ACC112 (cell line): ENCODE measurements around the gene ZBP1.

Source experiments
- H2AFZ ChIP-seq: fragments of 200-600 bp; sonication (generic); one replicate; pipeline ENCODE4 v1.6.0; 2017; ENCODE audit warnings: antibody characterized with exemption, low read length; ENCODE audit not compliant: unreplicated experiment
- H3K27ac ChIP-seq: fragments of 200-600 bp; sonication (generic); 2 replicates; pipeline ENCODE4 v1.5.1; 2014; ENCODE audit warnings: low read depth, mild to moderate bottlenecking, antibody characterized with exemption, low read length, moderate library complexity
- H3K27me3 ChIP-seq: fragments of 200-600 bp; sonication (generic); 2 replicates; pipeline ENCODE4 v1.6.1; 2014; ENCODE audit warnings: mild to moderate bottlenecking, antibody characterized with exemption, low read length, moderate library complexity, mixed read lengths; ENCODE audit not compliant: insufficient read depth
- H3K36me3 ChIP-seq: fragments of 200-600 bp; sonication (generic); 2 replicates; pipeline ENCODE4 v1.6.1; 2016; ENCODE audit warnings: mild to moderate bottlenecking, antibody characterized with exemption, low read length, moderate library complexity, mixed read lengths; ENCODE audit not compliant: insufficient read depth
- H3K4me1 ChIP-seq: fragments of 200-600 bp; sonication (generic); one replicate; pipeline ENCODE4 v1.6.1; 2016; ENCODE audit warnings: low read length, mixed read lengths; ENCODE audit not compliant: insufficient read depth, unreplicated experiment, control insufficient read depth
- H3K4me3 ChIP-seq: fragments of 200-600 bp; sonication (generic); 2 replicates; pipeline ENCODE4 v1.5.1; 2014; ENCODE audit warnings: mild to moderate bottlenecking, low read depth, low read length
- H3K79me2 ChIP-seq: fragments of 200-600 bp; sonication (generic); one replicate; pipeline ENCODE4 v1.6.0; 2016; ENCODE audit warnings: low read length; ENCODE audit not compliant: control insufficient read depth, unreplicated experiment, insufficient read depth

ZBP1 gene

GRCh38 chr20:57657535-57658446 lies 37.6 kb upstream of the ZBP1 start:
- no peak overlapping the region for H3K27ac ChIP-seq
- H3K27me3 ChIP-seq: no peaks in the 10 kb centered on the region
- H3K4me1 ChIP-seq: no peaks in the 10 kb centered on the region
- H2AFZ ChIP-seq: no peak overlapping the region
- no peaks in the 10 kb centered on the region for H3K36me3 ChIP-seq
- H3K4me3 ChIP-seq: no peak overlapping the region
- H3K79me2 ChIP-seq: no peaks in the 10 kb centered on the region

- H2AFZ ChIP-seq: no peak overlapping the region
- no peak overlapping the region for H3K4me3 ChIP-seq
- H3K36me3 ChIP-seq: no peaks in the 10 kb centered on the region
- H3K4me1 ChIP-seq: no peaks in the 10 kb centered on the region
- H3K79me2 ChIP-seq: no peaks in the 10 kb centered on the region
- no peaks in the 10 kb centered on the region for H3K27me3 ChIP-seq
- H3K27ac ChIP-seq: no peak overlapping the region
Measured at GRCh38 chr20:57656821-57657534, 36.8 kb upstream of the ZBP1 start.

DNA sequence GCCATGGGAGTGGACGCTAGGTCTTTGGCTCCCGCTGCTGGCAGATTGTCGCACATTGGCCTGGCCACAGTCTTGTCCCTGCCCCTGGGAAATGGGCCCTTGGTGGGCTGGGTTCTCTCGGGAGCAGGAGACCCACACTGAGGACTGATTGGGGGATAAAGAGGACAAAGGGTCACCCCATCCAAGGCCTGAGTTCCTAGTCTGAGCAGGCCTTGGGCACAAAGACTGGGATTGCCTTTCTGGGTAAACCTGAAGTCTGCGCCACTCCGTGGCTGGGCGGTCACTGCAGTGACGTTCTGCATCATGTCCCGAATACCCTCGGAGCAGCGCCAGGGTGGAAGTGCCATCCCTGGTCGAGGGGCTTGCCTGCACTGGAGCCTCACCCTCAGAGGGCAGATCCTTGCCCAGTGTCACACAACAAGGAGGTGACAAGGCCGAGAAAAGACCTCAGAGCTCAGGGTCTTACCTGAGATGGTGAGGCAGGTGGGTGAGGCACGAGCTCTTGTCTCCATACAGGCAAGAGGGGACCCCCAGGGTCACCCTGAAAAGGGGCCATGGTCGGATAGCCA lies 36.1 kb upstream of the ZBP1 start:
- Histone ChIP-seq H2AFZ (no peak overlapping the region), H3K4me1 (no peaks in the 10 kb centered on the region), H3K36me3 (no peaks in the 10 kb centered on the region), H3K27ac (no peak overlapping the region), H3K79me2 (no peaks in the 10 kb centered on the region), H3K27me3 (no peaks in the 10 kb centered on the region), H3K4me3 (no peak overlapping the region)

GRCh38 chr20:57655809-57656155 lies 35.6 kb upstream of the ZBP1 start:
- Histone ChIP-seq H3K4me1 (no peaks in the 10 kb centered on the region), H3K79me2 (no peaks in the 10 kb centered on the region), H2AFZ (no peak overlapping the region), H3K27ac (no peak overlapping the region), H3K36me3 (no peaks in the 10 kb centered on the region), H3K4me3 (no peak overlapping the region), H3K27me3 (no peaks in the 10 kb centered on the region)

DNA sequence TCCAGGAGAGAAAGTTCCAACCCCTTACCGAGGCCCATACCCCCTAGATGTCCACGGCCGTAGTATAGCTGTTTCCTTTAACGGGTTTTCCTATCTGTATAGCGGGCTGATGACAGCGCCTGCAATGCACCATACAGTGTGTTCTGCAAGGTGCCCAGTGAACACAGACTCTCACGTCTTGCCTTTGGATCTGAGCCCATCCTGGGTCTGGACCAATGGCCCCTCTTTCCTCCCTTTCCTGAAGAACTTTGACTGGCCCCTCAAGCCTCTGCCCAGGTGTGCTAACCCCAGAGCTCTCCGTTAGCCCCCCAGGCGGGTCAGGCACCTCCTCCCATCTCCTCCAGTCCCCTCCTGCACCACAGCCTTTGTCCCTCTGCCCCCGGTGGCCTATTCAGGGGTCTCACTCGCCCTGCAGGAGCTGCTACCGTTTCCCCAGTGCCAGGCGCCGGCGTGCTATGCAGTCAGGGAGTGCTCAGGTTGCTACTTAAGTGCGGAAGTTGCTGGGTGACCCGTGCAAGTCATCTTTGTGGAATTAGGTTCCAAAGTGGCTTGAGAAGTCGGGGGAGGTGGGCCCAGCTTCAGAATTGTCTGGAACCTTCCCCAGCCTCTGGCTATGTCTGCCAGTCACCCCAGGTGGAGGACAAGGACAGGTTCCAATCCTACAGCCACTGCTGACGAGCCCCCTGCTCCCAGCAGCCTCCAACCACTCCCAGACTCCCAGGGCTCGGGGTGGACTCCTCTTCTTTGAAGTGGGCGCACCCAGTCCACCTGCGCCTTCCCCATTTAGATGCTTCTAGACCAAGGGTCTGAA lies 35.0 kb upstream of the ZBP1 start:
- Histone ChIP-seq H3K4me1 (no peaks in the 10 kb centered on the region), H3K36me3 (no peaks in the 10 kb centered on the region), H3K27me3 (no peaks in the 10 kb centered on the region), H2AFZ (no peak overlapping the region), H3K27ac (no peak overlapping the region), H3K4me3 (no peak overlapping the region), H3K79me2 (no peaks in the 10 kb centered on the region)

GRCh38 chr20:57654363-57654997 lies 34.3 kb upstream of the ZBP1 start:
- Histone ChIP-seq H3K4me3 (no peak overlapping the region), H3K4me1 (no peaks in the 10 kb centered on the region), H2AFZ (no peak overlapping the region), H3K27me3 (no peaks in the 10 kb centered on the region), H3K27ac (no peak overlapping the region), H3K36me3 (no peaks in the 10 kb centered on the region), H3K79me2 (no peaks in the 10 kb centered on the region)

- no peaks in the 10 kb centered on the region for H3K79me2 ChIP-seq
- H3K4me1 ChIP-seq: no peaks in the 10 kb centered on the region
- H3K27ac ChIP-seq: no peak overlapping the region
- no peak overlapping the region for H3K4me3 ChIP-seq
- no peaks in the 10 kb centered on the region for H3K36me3 ChIP-seq
- H2AFZ ChIP-seq: no peak overlapping the region
- no peaks in the 10 kb centered on the region for H3K27me3 ChIP-seq
Measured at GRCh38 chr20:57653910-57654309, 33.7 kb upstream of the ZBP1 start.

DNA sequence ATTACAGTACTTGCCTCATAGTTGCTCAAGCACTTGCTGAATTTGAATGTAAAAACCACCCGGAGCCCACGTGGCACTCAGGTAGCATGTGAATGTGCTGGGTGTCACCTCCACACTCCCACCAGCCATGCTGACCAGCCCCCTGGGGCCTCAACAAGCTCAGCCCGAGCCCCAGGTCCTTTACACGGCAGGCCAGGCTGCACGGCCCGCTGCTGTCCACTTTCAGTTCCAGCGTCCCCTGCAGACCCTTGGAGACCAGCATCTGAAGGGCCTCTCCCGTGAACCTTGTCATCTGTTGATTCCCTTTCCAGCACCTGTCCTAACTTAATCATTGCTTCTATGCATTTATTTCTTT lies 33.3 kb upstream of the ZBP1 start:
- H3K4me1 ChIP-seq: no peaks in the 10 kb centered on the region
- H3K4me3 ChIP-seq: no peak overlapping the region
- H3K36me3 ChIP-seq: no peaks in the 10 kb centered on the region
- no peak overlapping the region for H3K27ac ChIP-seq
- H2AFZ ChIP-seq: no peak overlapping the region
- H3K79me2 ChIP-seq: no peaks in the 10 kb centered on the region
- no peaks in the 10 kb centered on the region for H3K27me3 ChIP-seq

DNA sequence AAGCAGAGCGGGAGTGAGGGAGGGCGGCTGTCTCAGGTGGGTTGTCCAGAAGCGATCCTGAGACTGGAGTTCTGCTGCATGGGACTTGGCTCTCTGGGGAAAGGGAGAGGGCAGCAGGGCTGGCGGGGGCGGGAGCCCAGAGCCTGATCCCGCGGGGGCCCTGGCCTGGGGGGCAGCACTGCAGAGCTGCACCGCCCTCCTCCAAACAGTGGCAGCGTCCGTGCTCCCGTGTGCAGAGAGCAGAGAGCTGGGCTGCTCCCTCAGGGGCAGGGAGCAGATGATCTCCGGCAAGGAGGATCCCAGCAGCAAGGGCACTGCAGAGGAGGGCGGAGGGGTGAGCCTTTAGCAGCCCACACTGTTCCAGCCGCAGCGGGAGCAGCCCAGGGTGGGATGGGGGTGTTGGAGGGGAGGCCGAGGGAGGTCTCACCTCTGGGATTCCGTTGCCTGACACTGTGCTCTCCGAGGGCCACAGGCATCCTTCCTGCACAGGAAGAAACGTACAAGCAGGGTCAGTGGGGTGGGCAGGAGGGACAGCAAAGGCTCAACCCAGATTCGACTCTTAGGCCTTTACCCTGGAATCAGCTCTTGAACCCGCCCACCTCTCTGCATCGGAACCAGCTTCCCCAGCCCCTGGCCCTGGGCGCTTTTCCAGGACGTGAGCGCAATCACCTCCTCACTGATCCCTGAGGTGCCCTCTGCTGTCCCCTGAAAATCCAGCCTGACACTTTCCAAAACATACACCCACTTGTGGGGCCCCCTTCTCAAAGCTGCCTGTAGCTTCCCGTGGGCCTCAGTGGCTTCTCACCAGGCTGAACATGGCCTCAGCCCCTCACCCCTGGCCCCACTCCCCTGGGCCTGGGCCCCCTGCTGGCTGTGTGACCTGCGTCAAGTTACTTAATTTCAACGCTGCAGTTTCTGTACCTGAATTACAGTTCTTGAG lies 32.6 kb upstream of the ZBP1 start:
- no peak overlapping the region for H3K4me3 ChIP-seq
- H3K4me1 ChIP-seq: no peaks in the 10 kb centered on the region
- H3K27ac ChIP-seq: no peak overlapping the region
- H3K79me2 ChIP-seq: no peaks in the 10 kb centered on the region
- H3K27me3 ChIP-seq: no peaks in the 10 kb centered on the region
- H3K36me3 ChIP-seq: no peaks in the 10 kb centered on the region
- no peak overlapping the region for H2AFZ ChIP-seq
